HG02884 (cell line): ENCODE data around the gene SPATA31E1.
"Not testable (repeated sequence)": the region's sequence is repeated elsewhere in the genome, so short reads cannot be mapped to it uniquely, and the experiment has no call there.

Experiments used
- ATAC-seq: cut with Tn5 transposase; IDR thresholded peaks from one replicate; pipeline ENCODE4 v1.9.1; 2021; ENCODE audit warnings: mild to moderate bottlenecking, moderate library complexity; ENCODE audit not compliant: unreplicated experiment

SPATA31E1 gene

DNA sequence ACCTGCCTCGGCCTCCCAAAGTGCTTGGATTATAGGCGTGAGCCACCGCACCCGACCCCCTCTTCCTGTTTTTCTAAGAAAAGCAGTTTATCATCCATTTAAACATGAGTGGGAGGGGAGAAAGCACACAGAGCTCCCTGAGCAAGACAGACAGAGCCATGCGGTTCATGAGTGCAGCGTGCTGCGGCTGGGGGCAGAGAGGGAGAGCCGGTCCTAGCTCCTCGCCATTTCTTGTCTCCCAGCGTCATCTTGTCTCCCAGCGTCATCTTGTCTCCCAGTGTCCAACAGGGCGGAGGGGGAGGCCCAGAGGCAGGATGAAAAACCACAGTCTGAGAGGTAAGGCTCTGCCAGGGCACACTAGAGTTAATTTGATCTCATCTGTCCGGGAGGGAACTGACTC, 36.3 kb downstream of the SPATA31E1 start:
- ATAC-seq = not testable (repeated sequence)

DNA sequence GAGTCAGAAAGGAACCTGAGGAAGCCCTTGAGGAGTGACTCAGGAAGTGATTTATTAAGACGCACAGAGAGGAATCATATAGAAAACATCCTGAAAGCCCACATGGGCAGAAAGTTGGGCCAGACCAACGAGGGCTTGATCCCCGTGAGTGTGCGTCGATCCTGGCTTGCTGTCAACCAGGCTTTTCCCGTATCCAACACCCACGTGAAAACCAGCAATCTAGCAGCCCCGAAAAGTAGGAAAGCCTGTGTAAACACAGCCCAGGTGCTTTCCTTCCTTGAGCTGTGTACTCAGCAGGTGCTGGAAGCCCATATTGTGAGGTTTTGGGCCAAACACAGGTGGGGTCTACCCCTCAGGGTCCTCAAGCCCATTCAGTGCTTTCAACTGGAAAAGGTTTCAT, 38.9 kb downstream of the SPATA31E1 start:
- not testable (repeated sequence) for ATAC-seq

DNA sequence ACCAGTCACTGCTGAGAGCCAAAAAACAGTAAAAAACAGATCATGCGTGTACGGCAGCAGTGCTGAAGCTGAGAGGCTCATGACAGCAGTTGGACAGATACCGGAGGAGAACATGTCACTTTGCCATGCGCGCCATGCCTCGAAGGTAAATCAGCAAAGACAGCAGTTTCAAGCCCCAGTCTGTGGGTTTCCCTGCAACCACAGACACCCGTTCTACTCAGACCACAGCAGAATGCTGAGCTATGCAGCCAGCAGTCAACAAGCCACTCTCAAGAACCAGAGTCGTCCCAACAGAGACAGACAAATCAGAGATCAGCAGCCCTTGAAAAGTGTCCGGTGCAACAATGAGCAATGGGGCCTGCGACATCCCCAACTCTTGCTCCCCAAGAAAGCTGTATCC, 40.3 kb downstream of the SPATA31E1 start:
- ATAC-seq = not testable (repeated sequence)

DNA sequence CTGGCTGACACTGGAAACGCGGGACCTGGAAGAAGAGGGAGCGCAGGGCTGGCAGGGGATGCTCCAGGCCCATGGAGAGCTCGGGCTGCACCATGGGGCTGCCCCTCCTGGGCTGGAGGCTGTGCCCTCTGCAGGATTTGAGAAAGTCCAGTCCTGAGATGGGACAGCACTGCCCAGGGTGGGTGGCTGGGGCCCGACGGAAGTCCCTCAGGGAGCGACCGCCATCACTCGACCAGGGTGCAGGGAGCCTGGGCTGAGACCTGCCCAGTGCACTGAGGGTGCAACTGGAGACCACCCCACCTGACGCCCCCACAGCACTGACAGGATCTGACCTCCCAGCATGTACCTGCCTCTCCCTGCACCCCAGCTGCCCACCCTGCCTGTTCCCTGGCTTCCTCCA, 42.2 kb downstream of the SPATA31E1 start:
- not testable (repeated sequence) for ATAC-seq

DNA sequence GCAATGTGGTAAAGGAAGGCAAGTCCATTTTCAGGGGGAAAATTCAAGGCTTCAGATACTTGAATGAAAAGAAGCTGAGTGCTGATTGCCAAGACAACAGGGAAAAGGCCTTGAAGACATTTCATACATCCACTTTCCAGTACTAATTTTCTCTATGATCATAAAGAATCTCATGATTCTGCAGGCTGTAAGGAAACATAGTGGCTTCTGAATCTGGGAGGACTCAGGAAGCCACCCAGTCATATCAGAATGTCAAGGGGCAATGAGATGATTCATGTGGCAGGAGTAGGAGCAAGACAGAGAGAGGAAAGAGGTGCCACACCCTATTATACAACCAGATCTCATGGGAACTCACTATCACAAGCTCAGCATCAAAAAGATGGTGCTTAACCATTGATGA, 46.5 kb downstream of the SPATA31E1 start:
- ATAC-seq = not testable (repeated sequence)

DNA sequence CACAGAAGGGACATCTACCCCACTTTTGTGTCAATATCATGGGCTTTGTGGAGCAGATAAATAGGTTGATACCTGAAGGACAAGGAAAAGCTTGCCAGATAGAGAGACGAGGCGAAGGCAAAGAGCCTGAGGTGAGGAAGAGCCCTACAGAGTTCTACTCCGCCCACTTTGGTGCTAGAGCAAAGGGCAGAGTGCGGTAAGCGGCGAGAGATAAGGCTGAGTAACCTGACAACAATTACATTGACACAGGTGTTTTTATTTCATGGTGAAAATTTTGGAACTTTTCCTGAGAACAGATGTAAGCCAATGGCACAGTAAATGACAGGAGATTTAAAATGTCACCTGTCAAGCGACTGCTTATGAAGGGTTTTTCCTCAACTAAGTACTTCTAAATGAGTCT, 51.8 kb downstream of the SPATA31E1 start:
- ATAC-seq = not testable (repeated sequence)

DNA sequence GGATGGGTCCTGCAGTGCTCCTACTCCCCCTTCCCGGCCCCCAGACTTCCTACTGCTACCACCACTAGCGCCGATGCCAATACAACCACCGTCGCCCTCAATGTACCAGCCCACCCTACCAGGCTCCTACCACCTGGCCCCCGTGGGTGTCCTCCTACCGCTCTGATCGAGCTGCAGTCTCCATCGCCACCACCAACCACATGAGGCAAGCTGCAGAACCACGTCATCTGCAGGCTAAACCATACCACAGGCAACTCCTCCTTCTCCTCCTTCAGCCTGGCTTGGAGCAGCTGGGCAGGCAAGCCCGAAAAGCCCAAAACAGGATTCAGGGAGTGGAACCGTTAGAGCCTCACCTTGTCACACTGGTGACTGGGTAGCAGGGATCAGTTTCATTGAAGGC, 54.7 kb downstream of the SPATA31E1 start:
- ATAC-seq = not testable (repeated sequence)

DNA sequence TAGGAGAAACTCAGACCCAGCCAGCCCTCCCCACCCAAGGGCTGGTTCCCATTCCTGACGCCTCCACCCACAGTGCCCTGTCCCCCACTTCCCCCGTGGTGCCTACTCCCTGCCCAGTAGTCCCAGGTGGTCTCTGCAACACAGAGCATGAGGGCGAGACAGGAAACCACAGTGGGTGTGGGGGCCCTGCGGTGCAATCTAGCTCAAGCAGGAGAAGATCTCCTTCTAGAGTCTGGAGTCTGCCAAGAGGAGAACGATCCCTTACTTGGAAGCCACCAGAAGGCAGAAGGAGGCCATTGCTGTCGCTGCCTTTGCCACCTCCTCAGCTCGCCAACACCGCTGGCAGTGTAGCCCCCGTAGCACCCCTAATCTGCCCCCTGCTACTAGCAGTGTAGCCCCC, 55.2 kb downstream of the SPATA31E1 start:
- ATAC-seq = not testable (repeated sequence)

DNA sequence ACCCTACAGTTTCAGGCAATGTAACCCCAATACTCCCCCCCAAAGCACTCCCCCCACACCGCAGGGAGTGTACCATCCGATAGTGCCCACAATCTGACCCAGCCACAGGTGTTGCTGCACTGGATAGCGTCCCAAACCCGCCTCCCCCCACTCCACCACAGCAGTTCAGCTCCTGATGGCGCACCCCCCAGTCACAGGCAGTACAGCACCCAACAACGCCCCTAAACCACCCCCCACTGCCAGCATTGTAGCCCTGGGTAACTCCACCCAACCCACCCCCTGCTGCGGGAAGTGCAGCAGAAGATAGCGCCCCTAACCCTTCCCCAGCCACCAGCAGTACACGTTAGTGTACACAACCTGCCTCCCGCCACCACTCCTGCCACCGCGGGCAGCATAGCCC, 55.7 kb downstream of the SPATA31E1 start:
- not testable (repeated sequence) for ATAC-seq
